Stimulated activated CD8-positive, alpha-beta memory T cell treated with anti-CD3 and anti-CD28 coated beads, Interleukin-12 subunit alpha, Interleukin-12 subunit beta, amount 100 ng/mL, for 24 hours (primary cell): Measurements from ENCODE around the gene LRRC3C.

Experiments
- DNase-seq: peaks from one replicate; pipeline ENCODE4 v3.0.0-alpha.2; 2020; ENCODE audit errors: extremely low read depth

Gene LRRC3C

DNA sequence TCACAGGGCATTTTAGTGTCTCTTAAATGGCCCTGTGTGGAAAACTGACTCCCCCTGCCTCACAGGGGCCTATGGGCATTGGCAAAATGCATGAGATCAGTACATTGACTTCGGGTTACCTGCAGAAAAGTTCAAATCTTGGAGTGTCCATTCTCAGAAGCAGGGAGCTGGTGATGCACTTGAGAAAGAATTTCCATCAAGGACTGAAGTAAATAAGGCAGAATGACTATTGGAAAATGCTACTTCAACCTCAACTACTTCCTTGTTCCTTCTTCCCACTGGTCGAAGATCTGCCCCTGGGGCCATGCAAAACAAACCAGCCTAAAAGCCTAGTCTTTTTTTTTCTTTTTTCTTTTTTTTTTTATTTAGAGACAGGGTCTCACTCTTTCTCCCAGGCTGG is 21.5 kb downstream of the LRRC3C start:
- no peak for DNase-seq

DNA sequence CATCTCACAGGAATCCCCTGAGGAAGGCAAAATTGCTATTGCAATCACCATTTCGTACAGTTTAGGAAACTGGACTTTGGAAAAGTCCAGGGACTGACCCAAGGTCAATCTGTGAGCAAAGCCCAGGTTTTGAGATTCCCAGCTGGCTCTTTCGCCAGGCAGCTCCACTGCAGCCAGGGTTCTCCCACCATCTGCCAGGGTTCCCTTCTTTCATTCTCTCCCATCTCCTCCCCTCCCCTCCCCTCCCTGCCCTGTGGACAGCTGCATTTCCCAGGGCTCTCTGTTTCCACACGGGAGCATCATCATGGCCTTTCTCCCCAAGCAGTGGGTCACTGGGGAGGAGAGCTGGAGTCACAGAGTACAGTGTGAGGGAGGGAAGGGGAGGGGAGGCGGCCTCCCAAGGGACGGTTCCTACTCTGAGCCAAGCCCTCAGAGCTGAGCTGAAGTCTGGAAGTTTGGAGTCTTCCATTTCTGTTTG is 23.4 kb downstream of the LRRC3C start:
- DNase-seq, result no peak

DNA sequence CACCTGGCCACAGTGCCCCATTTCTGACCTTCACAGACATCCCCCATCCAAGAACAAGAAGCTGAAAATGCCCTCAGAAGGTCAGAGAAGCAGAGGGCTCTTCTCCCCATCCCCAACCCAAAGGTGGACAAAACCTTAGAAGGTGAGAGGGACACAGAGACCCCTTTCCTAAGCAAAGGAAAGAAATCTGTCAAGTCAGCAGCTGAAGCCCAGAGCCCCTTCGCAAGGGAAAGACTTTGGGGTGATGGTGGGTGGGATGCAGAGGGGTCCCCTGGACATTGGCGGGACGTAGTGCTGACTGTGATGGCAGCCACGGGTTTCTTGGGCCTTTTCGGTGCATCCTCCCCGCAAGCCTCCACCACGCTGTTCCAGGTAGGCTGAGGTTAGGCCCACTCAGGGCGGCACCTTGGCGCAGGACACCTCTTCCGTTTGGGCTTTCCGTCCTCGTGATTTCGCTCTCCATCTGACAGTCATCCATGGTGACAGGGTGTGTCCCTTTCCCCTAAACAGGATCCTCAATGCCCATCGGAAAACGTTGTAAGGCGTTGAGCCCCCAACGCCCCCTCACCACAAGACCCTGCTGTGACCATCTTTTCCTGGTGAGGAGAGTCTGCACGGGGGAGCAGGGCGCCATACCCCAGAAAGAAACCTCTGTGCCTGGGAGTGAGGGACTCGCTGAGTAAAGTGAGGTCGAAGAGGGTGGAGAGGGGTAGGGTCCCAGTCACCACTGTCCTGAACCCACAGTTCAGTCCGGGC is 24.6 kb downstream of the LRRC3C start:
- no peak for DNase-seq

DNA sequence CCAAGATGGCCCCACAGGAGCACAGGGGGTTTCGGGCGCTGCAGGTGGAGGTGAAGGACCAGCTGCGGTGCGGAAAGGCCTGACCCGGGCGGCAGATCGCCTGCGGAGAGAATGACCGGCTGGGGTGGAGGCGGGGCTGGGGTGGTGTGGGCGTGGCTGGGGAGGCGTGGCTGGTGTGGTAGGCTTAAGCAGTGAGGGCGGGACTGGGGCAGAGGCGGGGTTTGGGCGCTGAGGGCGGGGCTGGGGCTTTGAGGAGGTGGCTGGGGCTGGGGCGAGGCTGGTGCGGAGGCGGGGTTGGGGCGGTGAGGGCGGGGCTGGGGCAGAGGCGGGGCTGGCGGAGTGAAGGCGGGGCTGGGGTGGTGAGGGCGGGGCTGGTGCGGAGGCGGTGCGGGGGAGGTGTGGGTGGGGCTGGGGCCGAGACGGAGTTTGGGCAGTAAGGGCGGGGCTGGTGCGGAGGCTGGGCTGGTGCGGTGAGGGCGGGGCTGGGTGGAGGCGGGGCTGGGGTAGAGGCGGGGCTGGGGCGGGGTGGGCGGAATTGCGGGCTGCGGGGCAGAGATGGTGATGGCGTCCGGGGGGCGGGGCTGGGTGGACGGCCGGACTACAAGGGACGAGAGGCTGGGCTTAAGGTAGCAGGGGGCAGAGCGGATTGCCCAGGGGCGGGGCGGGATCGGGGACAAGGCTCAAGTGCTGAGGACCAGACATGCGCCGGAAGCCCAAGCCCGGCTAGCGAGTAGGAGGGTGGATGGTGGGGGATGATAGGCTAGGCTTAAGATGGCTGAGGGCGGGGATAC is 25.3 kb downstream of the LRRC3C start:
- DNase-seq, result peak; percentile 80

DNA sequence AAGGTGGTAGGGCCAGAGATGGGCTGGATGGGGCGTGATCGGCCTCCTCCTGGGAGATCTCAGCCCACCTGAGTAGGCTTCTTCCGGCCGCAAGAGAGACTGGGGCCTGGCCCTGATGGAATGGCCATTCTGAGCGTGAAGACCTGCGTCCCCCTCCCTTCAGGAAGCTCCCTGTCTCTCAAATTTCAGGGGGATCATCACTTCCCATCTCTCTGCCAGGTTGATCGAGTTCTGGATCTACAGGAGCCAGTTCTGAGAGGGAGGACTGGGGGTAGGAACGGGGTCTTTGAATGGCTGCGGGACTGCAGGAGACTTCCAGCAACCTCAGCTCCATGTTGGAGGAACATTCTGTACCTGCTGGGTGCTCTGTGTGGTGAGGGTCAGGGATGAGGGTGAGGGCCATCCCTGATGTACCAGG is 25.9 kb downstream of the LRRC3C start:
- no peak for DNase-seq

DNA sequence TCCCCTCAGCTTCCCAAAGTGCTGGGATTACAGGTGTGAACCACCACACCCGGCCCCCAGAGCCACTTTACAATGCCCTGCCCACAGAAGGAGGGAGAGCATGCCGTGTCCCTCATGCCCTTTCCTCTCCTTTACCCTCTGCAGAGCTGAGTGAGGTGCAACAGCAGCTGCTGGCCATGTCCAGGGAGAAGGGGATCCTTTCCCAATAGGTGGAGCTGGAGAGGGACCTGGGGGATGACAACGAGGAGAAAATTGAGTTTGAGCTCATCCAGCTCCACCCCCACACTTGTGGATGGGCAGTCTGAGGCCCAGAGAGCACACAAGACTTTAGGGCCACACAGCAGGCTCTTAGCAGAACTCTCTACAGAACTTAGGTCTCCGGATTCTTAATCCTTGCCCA is 27.3 kb downstream of the LRRC3C start:
- no peak for DNase-seq

DNA sequence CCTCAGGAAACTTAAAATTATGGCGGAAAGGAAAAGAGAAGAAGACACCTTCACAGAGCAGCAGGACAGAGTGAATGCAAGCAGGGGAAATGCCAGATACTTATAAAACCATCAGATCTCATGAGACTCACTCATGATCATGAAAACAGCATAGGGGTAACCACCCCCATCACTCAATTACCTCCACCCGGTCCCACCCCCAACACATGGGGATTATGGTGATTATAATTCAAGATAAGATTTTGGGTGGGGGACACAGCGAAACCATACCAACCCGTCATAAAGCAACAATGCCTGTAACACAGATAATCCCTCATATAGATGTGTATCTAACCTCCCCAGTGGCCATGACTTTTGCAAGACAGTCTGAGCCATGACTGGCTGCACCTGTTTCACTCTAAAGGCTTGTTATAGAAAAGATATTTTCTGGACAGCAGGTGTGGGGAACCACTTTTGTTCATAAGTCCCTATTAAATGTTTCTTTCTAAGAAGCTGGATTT is 28.2 kb downstream of the LRRC3C start:
- DNase-seq, result no peak

DNA sequence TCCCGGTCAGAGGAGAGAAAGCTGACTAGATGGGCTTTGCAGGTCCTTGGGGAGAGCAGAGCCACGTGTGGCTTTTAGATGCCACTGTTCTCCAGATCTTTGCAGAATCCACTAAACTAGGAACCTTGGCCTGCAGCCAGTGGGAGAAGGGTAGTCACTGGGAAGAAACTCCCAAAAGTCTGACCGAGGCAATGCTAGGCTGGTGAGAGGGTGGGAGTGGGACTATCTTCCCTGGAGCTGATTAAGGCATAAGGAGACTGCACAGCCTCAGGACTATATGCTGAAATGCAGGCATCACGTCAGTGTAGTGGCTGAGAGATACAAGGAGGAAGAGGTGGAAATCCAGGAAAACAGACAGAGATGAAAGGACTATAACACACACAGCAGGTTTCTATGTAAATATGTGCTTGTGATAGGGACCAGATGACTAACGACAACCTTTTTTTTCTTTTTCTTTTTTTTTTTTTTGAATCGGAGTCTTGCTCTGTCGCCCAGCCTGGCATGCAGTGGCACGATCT is 33.1 kb downstream of the LRRC3C start:
- DNase-seq, result no peak

DNA sequence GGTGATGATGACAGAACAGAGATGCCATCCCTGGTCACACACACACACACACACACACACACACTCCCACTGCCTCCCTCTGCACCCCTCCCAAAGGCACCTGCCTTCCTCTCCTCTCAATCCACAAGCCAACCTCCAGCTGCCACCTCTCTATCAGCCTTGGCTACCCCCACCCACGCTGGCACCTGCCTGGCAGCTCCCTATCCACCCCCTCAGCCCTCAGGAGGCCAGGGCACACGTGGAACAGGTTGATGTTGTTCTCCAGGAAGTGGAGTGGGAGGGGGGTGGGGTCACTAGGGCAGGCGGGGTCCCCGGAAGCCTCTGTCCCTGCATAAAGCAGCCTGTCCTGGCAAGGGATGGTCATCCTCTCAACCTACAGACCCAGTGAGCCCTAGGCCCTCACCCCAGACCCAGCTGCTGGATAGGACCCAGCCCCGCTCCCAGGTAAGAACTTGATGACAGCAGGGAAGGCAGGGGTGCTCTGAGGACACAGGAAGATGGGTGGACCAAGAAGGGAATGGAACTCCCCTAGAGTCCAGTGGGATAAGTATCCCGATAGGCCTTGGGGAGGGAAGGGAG is 35.2 kb downstream of the LRRC3C start, which contains the start of gene GSDMA:
GSDMA (plus strand) TSS at position 363 of the 579 bp plus-strand sequence. CDS start 2,684 bp downstream, outside the sequence.
- DNase-seq, result no peak

DNA sequence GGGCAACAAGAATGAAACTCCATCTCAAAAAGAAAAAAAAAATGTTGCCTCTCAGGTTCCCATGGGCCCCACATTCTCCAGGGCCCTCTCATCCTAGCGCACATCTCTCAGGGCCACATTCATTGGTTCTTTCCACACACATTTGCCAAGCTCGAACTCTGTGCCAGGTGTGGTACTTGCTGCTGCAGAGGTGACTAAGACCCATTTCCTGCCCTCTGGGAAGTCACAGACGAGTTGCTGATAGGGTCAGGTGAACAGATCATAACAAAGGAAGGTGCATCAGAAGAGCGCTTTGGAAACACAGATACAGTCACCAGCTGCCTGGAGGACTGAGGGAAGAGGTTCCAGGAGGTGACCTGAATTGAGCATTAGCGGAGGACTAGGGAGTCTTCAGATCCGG is 36.3 kb downstream of the LRRC3C start:
- no peak for DNase-seq

DNA sequence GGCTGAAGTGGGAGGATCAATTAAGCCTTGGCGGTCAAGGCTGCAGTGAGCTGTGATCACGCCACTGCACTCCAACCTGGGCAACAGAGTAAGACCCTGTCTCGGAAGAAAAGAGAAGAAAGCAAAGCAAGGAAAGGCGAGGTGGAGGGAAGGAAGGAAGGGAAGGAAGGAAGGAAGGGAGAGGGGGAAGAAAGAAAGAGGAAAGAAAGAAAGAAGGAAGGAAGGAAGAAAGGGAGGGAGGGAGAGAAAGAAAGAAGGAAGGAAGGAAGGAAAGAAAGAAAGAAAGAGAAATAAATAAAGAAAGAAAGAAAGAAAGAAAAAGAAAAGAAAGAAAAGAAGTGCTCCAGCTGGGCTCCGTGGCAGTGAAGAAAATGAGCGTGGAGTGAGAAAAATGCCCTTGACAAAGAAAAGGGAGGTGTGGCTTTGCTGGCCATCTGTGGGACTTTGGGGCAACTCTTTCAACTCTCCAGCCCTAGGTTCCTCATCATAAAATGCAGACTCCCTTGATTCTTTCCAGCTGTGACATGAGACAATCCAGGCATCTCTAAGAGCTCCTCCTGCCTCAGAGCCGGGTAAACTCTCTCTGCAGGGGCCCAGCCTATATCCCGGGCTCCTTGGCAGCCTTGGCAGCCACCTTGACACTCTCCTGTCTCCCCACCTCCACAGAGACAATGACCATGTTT is 37.6 kb downstream of the LRRC3C start:
- DNase-seq, result no peak

DNA sequence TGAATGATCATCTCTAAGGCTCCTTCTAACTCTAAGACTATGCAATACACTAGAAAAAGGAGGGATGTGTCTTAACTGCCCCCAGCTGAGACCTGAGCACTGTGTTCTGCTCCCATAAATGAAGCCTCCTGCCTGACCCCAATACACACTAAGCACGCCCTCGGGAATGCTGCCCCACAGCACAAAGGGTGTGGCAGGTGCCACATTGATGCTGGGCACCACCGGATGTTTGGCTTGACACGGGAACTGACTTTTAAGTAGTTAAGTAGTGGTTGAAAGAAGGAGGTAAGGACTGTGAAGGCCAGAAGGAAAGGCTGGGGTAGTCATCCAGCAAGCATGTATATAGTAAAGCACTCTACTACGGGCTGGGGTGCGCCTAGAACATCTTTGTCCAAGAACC is 39.2 kb downstream of the LRRC3C start:
- no peak for DNase-seq

DNA sequence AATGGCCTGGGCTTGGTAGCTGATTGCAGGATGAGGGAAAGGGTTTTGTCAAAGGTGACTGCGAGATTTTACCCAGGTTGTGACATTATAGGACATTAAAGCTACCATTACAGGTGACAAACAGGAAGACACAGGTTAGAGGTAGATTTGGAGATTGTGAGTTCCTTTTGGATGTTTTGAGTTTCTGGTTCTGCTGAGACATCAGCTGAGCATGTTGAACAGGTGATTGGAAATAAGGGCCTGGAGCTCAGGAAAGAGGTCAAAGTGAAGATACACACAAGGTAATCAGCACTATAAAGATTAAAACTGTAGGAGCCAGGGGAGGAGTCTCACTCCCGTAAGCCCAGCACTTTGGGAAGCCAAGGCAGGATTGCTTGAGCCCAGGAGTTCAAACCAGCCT is 41.2 kb downstream of the LRRC3C start:
- no peak for DNase-seq

DNA sequence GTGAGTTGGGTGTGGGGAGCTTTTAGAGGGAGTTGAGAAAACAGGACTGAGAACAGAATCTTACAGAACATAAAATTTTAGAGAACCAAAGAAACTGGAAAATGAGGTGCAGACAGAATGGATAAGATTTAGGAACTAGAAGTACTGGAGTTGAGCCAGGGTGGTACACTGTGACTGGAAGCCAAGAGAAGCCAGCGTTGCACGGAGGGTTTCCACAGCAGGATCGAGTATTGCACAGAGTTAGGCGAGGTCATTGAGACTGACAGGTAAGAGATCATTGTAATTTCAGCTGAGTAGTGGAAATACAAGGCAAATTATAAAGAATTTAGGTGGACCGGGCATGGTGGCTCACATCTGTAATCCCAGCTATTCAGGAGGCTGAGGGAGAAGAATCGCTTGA is 41.8 kb downstream of the LRRC3C start:
- no peak for DNase-seq

DNA sequence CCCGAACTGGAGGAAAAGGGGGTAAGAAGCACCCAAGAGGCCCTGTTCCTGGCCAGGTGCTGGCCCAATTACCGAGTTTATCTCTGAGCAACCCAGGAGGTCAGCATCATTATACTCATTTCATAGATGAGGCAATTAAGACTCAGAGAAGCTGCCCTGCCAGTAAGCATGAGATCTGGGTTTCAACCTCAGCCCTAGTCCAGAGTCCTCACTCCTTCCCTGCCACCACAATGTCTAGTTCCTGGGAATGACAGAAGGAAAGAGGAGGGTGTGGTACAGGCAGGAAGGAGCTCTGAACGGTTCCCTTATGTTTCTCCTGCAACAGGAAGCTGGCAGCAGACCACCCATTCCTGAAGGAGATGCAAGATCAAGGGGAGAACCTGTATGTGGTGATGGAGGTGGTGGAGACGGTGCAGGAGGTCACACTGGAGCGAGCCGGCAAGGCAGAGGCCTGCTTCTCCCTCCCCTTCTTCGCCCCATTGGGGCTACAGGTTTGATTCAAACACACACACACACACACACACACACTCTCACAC is 42.7 kb downstream of the LRRC3C start:
- no peak for DNase-seq

DNA sequence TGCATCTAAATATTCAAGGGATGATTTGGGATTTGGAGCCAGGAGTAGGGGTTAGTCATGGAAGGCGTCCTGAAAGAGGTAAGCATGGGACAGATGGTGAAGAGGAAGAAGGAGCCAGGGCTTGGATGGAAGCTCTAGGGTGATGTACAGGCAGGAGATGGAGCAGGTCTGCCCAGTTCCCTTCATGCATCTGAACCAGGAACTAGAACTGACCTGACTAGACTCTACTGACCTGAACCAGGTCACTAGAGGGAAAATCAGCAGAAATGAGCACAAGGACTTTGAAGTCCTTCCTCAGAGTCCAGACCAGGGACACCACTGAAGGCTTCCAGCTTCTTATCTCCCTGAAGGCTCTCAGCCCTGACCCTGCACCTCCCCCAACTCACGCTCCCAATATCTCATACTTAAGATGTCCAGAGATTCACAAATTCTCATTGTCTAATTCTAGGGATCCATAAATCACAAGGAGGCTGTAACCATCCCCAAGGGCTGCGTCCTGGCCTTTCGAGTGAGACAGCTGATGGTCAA is 43.6 kb downstream of the LRRC3C start:
- DNase-seq, result no peak

DNA sequence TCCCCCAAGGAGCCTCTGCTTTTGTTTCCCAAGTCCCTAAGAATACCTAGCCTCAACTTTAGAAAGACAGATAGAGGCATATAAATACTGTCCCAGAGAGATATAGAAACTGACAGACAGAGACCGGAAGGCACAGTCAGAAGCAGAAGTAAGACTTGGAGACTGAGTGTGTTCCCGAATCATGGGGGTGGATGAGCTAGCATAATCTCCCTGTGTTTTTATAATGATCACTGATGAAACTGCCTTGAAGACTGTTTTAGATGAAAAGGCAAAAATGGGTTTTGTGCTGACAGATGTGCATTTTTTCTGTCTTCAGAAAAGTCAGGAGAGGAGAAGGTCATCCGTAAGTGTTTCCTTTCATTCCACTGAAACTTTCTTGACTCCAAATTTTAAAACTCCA is 44.7 kb downstream of the LRRC3C start:
- DNase-seq, result no peak

DNA sequence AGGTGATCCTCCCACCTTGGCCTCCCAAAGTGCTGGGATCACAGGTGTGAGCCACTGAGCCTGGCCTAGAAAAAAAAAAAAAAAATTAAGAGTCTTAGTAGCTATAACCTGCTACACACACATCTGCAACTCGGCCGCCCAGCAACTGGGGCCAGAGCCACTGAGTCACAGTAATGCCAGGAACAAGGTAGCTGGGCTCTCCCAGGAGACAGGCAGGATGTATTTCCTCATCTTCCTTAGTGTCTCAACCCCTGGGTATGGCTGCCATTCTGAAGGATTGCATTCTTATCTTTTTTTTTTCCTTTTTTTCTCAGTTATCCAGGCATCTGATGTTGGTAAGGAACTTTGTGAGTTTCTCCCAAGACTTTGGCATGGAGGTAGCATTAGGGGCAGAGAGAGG is 46.0 kb downstream of the LRRC3C start:
- DNase-seq, result no peak

DNA sequence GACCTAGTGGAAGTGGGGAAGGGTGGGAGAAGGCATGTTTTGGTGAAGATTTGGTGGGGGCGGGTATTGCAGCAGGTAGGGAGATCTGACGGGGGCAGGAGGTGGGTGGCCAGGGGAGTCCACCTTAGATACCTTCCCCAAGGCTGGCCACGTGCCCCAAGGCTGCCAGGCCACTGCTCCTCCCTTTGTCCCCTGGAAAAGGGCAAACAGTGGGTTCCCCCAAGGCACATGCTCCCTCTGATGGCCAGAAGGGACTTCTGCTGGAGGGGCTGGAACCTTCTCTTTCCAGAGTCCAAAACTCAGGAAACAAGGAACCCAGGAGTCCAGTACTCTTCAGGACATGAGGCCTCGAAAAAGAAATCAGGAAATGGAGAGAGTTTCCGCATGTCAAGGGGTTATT is 46.9 kb downstream of the LRRC3C start:
- DNase-seq, result no peak

DNA sequence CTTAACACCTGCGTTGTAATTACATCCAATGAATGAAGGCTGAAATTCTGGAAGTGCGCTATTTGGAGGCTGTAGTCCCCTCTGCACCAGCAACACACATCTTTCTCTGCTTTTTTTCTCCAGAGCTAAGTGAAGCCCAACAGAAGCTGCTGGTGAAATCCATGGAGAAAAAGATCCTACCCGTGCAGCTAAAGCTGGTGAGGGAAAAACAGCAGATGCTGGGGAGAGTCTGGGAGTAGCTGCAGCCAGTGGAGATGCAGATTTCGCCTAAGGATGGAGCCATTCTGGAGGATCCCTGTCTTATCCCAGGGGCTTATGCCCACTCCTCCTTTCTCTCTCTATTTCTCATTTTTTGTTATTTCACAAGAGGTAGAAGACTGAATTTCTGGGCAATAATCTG is 48.3 kb downstream of the LRRC3C start:
- DNase-seq, result no peak

DNA sequence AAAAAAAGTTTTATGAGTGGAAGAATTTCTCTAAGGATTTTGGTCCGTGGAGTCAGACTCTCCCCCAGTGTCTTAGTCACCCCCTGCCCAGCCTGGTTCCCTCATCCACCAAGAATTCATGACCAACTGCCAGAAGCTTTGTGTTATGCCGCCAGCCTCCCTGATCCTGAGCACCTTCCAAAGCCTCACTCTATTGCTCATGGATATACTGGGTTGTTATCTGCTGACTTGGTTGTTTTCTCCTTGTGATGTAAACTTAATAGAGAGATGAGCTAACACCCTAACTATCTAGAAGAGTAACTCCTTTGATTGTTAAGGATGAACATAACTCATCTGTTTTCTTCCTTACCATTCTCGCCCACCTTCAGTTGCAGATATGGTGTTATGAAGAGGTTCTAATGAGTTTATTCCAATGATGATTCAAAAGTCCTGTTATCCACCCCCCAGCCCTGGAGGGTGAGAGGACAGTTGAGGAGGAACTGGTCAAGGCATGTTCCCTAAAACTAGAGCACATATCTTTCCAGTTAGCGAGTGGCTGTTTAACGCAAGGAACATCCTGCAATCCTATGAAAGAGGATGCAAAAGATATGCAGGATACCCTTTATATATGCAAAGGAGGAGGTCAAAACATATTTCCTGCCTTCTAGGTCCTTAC is 51.6 kb downstream of the LRRC3C start:
- no peak for DNase-seq
